Measurements from ENCODE around the gene NR6A1. TPM values are rescaled to one million over a fixed set of nuclear protein-coding genes. Genes with fewer than 3 reads are reported as not detected.
A peak's percentile ranks its signal among the peaks of the same experiment; 100 is the strongest.

Gene NR6A1
- total and polyA plus RNA-seq, 2 of the 8 experiments (the other 6 are each of a cell fraction or from before 2014, with no cell fraction given), result 93.2 to 237 TPM

DNA sequence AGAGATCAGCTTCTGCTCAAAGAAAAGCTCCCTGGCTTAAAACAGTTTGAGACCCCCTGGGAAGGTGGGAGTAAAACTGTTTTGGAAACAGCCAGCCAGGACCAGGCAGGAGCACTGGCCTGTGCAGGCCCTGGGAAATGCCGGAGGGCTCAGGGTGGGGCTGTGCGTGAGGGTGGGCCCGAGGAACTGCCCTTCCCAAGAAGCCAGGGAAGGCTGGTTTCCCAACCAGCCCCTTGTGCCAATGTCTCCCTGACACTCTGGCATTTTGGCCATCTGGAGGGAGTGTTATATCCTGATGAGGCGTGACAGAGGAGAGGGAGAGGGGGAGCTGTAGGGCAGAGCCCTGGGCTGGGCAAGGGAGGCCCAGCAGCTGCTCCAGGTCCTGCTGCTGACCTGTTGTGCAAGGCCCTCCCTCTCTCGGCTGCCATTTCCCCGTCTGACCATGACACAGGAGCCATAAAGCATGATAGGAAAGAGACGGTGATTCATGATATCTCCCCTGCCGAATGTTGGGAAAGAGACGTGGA is 22.0 kb upstream of the NR6A1 start:
- no peak overlapping the region for H2BK12ac ChIP-seq (ENCODE audit: low read depth, low read length)
- no peak for DNase-seq (ENCODE audit: low read depth in 1 of 2, low spot score in 2 of 2)
- 94% methylated on average over 9 of the region's 9 CpGs; no CpG with 5 or more reads in 1 of the 2 experiments for WGBS, 2 experiments (ENCODE audit: extremely low coverage in 1 of 2, insufficient coverage in 1 of 2, insufficient read length in 1 of 2, insufficient replicate concordance in 2 of 2, low coverage in 1 of 2, low lambda C conversion rate in 2 of 2, missing lambda C conversion rate in 1 of 2)
- no peak overlapping the region for H2AFZ ChIP-seq (ENCODE audit: low read length)
- H2AK5ac ChIP-seq (ENCODE audit: low read depth, low read length), result no peak overlapping the region
- no peak for FAIRE-seq
- H3K79me1 ChIP-seq (ENCODE audit: low read depth, low read length), result no peaks in the 10 kb centered on the region
- no peaks in the 10 kb centered on the region for H3K36me3 ChIP-seq (ENCODE audit: control insufficient read depth in 2 of 4, insufficient read depth in 4 of 4, low read length in 3 of 4)
- no peak overlapping the region for H2BK120ac ChIP-seq (replicated peaks; ENCODE audit: low read depth, low read length)
- no peak overlapping the region for H4K5ac ChIP-seq (ENCODE audit: insufficient read length, low read depth, low read length)
- peak overlapping the region in 1 of 4 experiments; percentile 20; a peak in 2 of 7 replicates for H3K9ac ChIP-seq (replicated peaks in 1 of 4; ENCODE audit: extremely low read depth in 1 of 4, low read depth in 3 of 4, low read length in 3 of 4)
- ChIA-PET CTCF (ENCODE audit: partially characterized antibody) (interaction anchor here (0.6 to 65.2 kb wide), 12 partner anchors 9 to 474 kb away, joined by 3 to 1529 read pairs (median 4); partner anchors contain the start of genes ARPC5L, NR6A1, OLFML2A and RPL35), POLR2A (ENCODE audit: partially characterized antibody) (interaction anchor here (0.9 to 1.5 kb wide), 4 partner anchors 9 to 69 kb away, joined by 3 read pairs; partner anchors contain the start of genes ARPC5L and RPL35)
- no peaks in the 10 kb centered on the region for H3K79me2 ChIP-seq (ENCODE audit: control insufficient read depth in 1 of 2, insufficient read depth in 2 of 2, low read length in 2 of 2)
- no peak overlapping the region for H3K27ac ChIP-seq (ENCODE audit: low read depth, low read length)
- no peak overlapping the region for H4K91ac ChIP-seq (replicated peaks; ENCODE audit: insufficient read length, low read length)
- no peaks in the 10 kb centered on the region for H3K27me3 ChIP-seq (replicated peaks in 1 of 4; ENCODE audit: control insufficient read depth in 3 of 4, extremely low read depth in 1 of 4, insufficient read depth in 3 of 4, low read length in 3 of 4)
- no peak overlapping the region for H3K4me3 ChIP-seq (ENCODE audit: extremely low read depth in 1 of 4, insufficient read depth in 2 of 4, low read depth in 3 of 4, low read length in 4 of 4)
- no peak overlapping the region for H3K4ac ChIP-seq (replicated peaks; ENCODE audit: insufficient read length, low read depth, low read length)
- no peak overlapping the region for H3K18ac ChIP-seq (ENCODE audit: extremely low read depth, low read length)
- no peak overlapping the region for H2BK5ac ChIP-seq (ENCODE audit: low read depth, low read length)
- no peak overlapping the region for H3K56ac ChIP-seq (replicated peaks; ENCODE audit: insufficient read length, low read depth, low read length)
- H4K8ac ChIP-seq (ENCODE audit: extremely low read depth, insufficient read depth, low read length), result no peak overlapping the region
- no peaks in the 10 kb centered on the region for H4K20me1 ChIP-seq (replicated peaks in 1 of 2; ENCODE audit: control insufficient read depth in 1 of 2, insufficient read depth in 2 of 2, low read length in 2 of 2)
- no peak overlapping the region for H2BK20ac ChIP-seq (ENCODE audit: low read length)
- no peaks in the 10 kb centered on the region for H3K9me3 ChIP-seq (ENCODE audit: insufficient read depth in 2 of 2, low read depth in 1 of 2, low read length in 1 of 2)
- no peaks in the 10 kb centered on the region for H3K23me2 ChIP-seq (ENCODE audit: low read depth, low read length)
- no peak overlapping the region for H3K23ac ChIP-seq (ENCODE audit: insufficient read length)
- no peak overlapping the region for H2BK15ac ChIP-seq (ENCODE audit: low read length)
- no peak overlapping the region for H3K4me2 ChIP-seq (ENCODE audit: insufficient read depth in 1 of 2, low read depth in 2 of 2, low read length in 2 of 2)
- no peak overlapping the region for H3K14ac ChIP-seq (ENCODE audit: insufficient read length)
- H3K4me1 ChIP-seq (replicated peaks in 1 of 4; ENCODE audit: control insufficient read depth in 3 of 4, insufficient read depth in 4 of 4, low read length in 3 of 4), result peaks cover 0 to 4% (median 0%) of the 10 kb centered on the region in 4 experiments; a peak in 2 of 7 replicates
- TF ChIP-seq SP1 (IDR thresholded peaks at IDR 0.05; ENCODE audit: low read depth, low read length) (no peak), RBBP5 (IDR thresholded peaks at IDR 0.05; ENCODE audit: borderline replicate concordance, low read depth, low read length) (no peak), NANOG (IDR thresholded peaks at IDR 0.05; ENCODE audit: insufficient read depth, low read depth, low read length, poor library complexity, severe bottlenecking) (no peak), PHF8 (conservative IDR thresholded peaks at IDR 0.05; ENCODE audit: low read depth, low read length) (no peak)

All from H1 (cell line).